Mammary epithelial cell (primary cell): Measurements from ENCODE around the gene FREM2.

Source experiments
- CTCF ChIP-seq, 2 donors: IDR thresholded peaks in 1 of 2; conservative IDR thresholded peaks in 1 of 2; 2 replicates each; pipeline ENCODE4 v1.5.1; 2011 to 2012; ENCODE audit warnings: inconsistent platforms in 2 of 2, low read length in 2 of 2, mild to moderate bottlenecking in 2 of 2, control low read depth in 1 of 2, low read depth in 1 of 2; ENCODE audit not compliant: insufficient read depth in 1 of 2; ENCODE audit errors: extremely low read depth in 1 of 2
- EZH2 ChIP-seq: IDR thresholded peaks from 2 replicates; pipeline ENCODE4 v1.6.1; 2012; ENCODE audit warnings: low read length, inconsistent platforms, borderline replicate concordance

DNA sequence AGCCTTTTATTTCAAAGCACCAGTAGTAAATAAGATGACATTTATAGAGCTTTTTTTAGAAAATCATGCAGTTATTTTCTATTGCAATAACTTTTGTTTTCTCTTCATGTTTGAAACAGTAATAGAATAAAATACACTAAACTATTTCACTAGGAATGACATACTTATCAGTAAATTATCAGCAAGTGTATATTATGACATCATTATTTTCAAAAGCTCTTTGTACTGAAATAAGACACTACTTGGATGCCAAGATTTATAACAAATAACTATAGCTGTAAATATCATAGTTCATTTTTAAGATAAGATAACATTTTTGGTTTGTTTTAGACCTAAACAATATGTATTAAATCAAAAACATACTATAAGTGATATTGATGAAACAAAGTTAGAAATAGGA, 246.9 kb downstream of the FREM2 start:
- TF ChIP-seq CTCF (conservative IDR thresholded peaks at IDR 0.05 in 1 of 2, IDR thresholded peaks at IDR 0.05 in 1 of 2; ENCODE audit: extremely low read depth in 1 of 2, insufficient read depth in 1 of 2, low read depth in 1 of 2, low read length in 2 of 2) (no peak), EZH2 (no peak)
